ENCODE results near the gene BUD13.

The BUD13 gene

DNA sequence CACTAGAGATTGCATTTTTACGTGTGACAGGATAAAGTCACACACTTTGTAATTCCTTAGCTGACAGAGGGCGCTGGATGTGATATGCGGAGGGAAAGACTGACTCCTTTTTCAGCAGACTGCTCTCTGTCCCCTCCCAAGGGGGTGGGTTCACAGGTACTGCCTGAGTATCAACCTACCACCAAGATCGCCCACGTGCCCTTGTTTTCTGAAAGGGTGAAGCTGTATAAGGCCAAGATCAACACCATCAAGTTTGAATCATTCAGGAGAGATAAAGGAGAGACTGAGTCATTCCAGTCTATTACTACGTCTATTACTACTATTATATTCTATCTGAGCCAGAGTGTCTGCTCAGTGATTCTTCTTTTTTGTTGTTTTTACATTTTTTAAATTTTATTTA is 30.7 kb downstream of the BUD13 start:
- DNase-seq, result no peak

DNA sequence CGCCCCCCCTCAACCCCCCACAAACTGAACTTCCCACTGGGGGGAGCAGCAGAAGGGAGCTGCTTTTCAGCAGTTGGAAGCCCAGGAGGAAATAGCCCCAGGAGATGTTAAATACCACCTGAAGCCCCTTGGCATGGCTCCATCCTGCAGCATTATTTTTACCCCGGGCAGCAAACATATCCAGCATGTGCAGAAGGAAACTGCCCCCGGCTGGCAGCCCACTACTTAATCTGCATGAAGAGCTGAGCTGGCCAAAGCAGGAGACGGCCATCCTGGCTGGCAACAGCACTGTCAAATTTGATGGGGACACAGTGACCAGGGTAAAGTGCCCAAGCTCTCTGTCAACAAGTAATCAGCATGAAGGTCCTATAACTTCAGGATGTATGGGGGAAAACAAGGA is 32.0 kb downstream of the BUD13 start:
- no peak for DNase-seq

GRCh38 chr11:116738975-116739374 is 33.8 kb downstream of the BUD13 start:
- no peak for DNase-seq

DNA sequence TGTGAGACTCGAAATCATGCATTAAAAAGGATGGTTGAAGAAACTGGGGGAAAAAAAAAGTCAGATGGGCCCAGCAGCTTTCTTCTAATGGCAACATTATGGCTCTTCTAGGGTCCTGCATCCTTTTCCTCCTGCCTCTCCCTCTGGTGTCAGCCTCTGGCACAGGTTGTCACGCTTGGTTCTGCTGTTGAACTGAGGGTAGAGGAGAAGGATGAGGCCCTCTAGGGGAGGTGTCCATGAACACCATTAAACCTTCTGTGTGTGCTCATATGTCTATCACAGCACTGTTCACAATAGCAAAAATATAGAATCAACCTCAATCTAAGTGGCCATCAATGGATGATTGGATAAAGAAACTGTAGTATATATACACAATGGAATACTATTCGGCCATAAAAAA is 36.0 kb downstream of the BUD13 start:
- DNase-seq, result no peak

- no peak for DNase-seq
Observed at GRCh38 chr11:116733969-116734508, 38.7 kb downstream of the BUD13 start.

DNA sequence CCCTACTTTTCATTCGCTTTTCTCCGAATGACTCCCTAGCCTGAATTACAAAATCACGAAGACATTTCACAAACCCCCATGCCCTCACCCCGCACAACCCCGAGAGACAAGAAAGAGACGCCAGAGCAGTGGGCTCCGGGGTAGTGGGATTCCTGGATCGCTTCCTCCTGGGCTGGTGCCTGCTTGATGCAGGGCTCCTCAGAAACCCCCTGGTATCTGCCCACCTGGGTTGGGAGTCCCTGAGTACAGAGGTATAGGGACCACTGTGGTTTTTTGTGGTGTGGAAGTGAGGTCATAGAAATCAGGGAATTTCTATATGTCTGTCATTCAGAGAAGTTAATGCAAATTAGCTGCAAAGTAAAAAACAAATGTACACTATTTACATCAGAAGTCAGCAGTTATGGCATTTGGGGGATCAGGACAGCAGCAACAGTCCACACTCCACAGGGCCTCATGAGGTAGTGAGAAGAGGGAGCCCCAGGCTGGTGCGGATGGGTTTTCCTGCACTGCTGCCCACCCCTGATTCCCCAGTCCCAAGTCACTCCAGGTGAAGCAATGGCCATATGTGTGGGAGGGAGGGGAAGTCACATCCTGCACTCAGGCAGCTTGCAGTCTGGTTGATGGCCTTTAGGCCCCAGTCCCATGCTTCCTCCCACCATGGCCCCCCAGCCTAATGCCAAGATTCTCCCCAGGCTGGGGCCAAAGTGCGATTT is 39.6 kb downstream of the BUD13 start:
- DNase-seq, result no peak

GRCh38 chr11:116732271-116733042 is 40.3 kb downstream of the BUD13 start:
- peak; percentile 70 for DNase-seq

GRCh38 chr11:116731821-116732220 is 41.0 kb downstream of the BUD13 start:
- DNase-seq, result no peak

DNA sequence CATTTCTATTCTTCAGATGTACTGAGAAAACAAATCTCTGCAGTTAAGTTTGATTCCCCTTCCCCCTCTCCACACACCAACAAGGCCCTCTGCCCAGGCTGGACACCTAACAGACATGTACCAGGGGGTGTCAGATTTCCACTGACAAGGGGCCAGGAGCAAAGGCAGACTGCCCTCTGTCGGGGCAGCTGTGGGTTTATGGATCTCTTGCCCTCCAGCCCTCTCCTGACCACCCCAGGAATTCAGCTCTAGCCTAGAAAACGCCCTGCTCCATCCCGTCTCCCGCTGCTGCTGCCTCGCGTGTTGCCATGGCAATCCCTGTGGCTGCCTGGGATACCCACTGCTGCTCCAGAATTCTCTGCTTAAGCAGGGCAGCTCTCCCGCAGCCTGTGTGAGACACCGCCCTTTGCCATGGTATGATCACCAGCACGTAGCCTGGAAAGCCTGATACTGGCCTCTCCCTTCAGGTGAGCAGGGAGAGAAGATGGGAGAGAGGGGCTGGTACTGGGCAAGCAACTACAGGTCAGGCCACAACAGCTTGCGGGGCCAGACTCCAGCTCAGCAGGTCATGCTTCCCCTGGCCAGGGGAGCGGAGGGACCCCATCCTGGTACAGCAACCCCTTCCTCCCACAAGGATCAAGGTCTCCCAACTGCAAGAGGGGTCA is 41.6 kb downstream of the BUD13 start:
- DNase-seq, result peak; percentile 5

DNA sequence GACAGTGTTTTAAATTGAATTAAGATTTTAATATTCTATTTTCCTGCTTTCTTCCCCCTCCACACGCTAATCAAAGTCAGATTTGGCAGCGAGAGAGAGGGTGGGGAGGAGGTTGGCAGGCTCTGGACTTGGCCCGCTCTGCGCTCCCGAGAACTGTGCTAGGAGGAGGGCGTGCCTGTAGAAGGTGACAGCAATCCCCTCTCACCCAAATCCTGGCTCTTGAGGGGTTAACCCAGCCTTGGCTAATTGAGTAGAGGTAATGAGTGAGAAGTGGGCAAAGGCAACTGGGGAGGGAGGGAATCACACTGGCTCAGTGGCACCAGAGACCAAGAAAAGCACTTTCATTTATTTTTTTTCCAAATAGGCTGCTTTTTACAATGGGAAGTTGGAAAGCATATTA is 42.2 kb downstream of the BUD13 start:
- DNase-seq, result no peak

GRCh38 chr11:116730241-116730561 is 42.6 kb downstream of the BUD13 start:
- no peak for DNase-seq

GRCh38 chr11:116729501-116730240 is 43.1 kb downstream of the BUD13 start:
- DNase-seq, result no peak

DNA sequence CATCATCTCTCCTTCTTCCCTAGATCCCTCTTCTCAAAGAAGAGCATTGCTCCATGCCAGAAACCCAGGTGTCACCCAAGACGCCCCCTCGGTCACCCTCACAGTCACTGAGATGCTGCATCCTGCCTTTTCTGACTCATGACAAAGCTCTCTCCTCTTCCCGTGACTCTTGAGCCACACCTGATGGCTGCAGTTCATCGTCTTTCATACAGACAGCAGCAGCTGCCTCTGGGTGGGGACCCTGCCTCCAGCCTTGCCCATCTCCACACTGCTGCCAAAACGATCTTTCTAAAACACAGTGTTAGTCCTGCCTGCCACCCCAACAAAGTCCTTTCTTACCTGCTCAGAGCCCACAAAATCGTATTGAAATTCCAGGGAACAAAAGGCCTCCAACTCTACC is 44.8 kb downstream of the BUD13 start:
- no peak for DNase-seq

- DNase-seq, result no peak
Observed at GRCh38 chr11:116725434-116726221, 47.2 kb downstream of the BUD13 start.

DNA sequence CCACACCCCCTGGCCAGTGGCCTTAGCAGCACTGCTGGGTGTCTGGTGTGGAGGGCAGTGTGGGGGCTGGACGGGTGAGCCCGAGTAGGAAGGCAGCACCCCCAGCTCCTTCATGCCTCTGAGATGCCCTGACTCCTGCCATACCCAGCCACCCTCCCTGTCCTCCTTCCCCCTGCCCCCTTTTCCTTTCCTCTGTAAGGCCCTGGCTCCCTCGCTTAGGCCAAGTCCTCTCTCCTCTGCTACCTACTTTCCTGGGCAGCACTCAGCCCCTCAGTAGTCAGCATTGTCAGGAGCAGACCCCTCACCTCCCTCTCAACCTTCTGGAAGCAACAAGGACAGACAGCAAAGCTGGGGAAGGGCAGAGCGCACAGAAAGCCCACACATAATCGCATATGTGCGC is 48.0 kb downstream of the BUD13 start:
- no peak for DNase-seq

DNA sequence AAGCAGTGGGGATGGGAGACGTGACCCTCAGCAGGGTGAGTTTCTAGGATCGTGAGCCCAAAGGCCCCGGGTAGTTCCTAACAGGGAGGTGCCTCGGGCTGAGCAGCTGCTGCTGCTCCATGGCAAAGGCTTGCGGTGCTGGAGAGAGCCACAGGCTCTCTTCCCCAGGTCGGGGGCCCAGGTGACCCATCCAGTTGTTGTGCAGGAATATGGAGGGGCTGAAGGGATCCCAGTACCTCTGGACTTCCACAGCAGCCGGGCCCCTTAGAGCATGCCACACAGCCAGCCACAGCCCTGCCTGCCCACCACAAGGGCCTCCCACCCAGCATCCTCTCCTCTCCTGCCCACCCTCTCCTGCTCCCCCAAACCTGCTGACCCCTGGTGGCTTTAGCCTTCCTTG is 49.3 kb downstream of the BUD13 start:
- DNase-seq, result no peak

- no peak for DNase-seq
Observed at GRCh38 chr11:116721988-116722387, 50.8 kb downstream of the BUD13 start.

- no peak for DNase-seq
Observed at GRCh38 chr11:116720895-116721294, 51.9 kb downstream of the BUD13 start.

GRCh38 chr11:116718955-116719501 is 53.8 kb downstream of the BUD13 start:
- DNase-seq, result no peak

GRCh38 chr11:116716621-116717020 is 56.2 kb downstream of the BUD13 start:
- no peak for DNase-seq

DNA sequence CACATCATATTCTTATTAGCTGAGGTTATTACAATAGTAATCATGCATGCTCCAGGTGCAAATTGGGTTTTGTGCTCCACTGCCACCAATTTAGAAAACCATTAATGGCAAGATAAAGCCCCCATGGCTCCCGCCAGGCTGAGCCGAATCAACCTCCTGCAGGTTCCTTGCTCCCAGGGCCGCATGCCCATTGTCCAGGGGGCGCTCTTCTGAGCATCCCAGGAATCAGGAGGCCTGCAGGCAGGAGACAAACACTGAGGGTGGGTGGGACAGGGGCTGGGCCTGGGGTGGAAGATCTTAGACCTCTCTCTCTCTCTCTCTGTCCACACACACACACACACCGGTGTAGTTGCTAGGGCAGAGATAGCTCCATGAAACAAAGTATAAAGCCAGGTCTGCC is 57.4 kb downstream of the BUD13 start:
- no peak for DNase-seq

GRCh38 chr11:116714902-116715301 is 57.9 kb downstream of the BUD13 start:
- DNase-seq, result no peak
